ENCODE measurements around the gene PACSIN3. TPM values are rescaled to one million over a fixed set of nuclear protein-coding genes. Genes with fewer than 3 reads are reported as not detected.

The PACSIN3 gene
- total and polyA plus RNA-seq, 2 donors (not counting 3 experiments of a cell fraction or from before 2014, with no cell fraction given) = 15.2 to 27.2 TPM

DNA sequence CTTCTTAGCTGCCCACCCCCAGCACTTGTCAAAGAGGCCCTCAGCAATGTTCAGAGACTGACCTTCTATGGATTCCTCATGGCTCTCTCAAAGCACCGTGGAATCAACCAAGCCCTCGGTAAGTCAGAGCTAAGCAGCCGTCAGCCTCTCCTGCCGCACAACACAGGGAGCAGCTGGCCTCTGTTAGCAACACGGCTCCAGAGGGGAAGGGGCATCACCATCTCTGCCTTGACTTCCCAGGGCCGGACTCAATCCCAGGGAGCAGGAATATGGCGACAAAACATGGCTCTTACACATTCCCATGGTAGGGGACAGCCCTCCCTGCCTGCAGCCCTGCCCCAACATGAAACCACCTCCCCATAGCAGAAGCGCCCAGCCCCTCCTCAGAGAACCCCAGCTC, 28.4 kb downstream of the PACSIN3 start:
- CTCF ChIA-PET = interaction anchor here (0.6 to 0.8 kb wide), 2 partner anchors 11 to 197 kb away, joined by 3 read pairs; no protein-coding TSS in a partner anchor
- TF ChIP-seq, protein P1, sequence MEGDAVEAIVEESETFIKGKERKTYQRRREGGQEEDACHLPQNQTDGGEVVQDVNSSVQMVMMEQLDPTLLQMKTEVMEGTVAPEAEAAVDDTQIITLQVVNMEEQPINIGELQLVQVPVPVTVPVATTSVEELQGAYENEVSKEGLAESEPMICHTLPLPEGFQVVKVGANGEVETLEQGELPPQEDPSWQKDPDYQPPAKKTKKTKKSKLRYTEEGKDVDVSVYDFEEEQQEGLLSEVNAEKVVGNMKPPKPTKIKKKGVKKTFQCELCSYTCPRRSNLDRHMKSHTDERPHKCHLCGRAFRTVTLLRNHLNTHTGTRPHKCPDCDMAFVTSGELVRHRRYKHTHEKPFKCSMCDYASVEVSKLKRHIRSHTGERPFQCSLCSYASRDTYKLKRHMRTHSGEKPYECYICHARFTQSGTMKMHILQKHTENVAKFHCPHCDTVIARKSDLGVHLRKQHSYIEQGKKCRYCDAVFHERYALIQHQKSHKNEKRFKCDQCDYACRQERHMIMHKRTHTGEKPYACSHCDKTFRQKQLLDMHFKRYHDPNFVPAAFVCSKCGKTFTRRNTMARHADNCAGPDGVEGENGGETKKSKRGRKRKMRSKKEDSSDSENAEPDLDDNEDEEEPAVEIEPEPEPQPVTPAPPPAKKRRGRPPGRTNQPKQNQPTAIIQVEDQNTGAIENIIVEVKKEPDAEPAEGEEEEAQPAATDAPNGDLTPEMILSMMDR (IDR thresholded peaks at IDR 0.05; ENCODE audit: extremely low read depth in 1 of 2, insufficient read depth in 1 of 2, low read depth in 1 of 2, low read length in 2 of 2) = no peak
- TF ChIP-seq FOS (IDR thresholded peaks at IDR 0.05; ENCODE audit: borderline replicate concordance, insufficient read depth, low read length) = no peak
- TF ChIP-seq POLR2AphosphoS5 (IDR thresholded peaks at IDR 0.05; ENCODE audit: insufficient read depth, low read depth, low read length) = no peak
- TF ChIP-seq POLR2A (IDR thresholded peaks at IDR 0.05; ENCODE audit: low read depth, low read length) = no peak
- TF ChIP-seq EZH2 (IDR thresholded peaks at IDR 0.05; ENCODE audit: borderline replicate concordance, low read depth, low read length, severe bottlenecking) = no peak
- TF ChIP-seq, protein P2, sequence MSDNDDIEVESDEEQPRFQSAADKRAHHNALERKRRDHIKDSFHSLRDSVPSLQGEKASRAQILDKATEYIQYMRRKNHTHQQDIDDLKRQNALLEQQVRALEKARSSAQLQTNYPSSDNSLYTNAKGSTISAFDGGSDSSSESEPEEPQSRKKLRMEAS (IDR thresholded peaks at IDR 0.05; ENCODE audit: insufficient read depth, insufficient read length) = no peak
- no peak for TF ChIP-seq GATA2 (IDR thresholded peaks at IDR 0.05; ENCODE audit: insufficient read depth, insufficient read length, low read depth, low read length)
- no peak for TF ChIP-seq MYC (IDR thresholded peaks at IDR 0.05; ENCODE audit: low read depth, low read length)
- no peak for TF ChIP-seq JUN (IDR thresholded peaks at IDR 0.05; ENCODE audit: borderline replicate concordance, insufficient read depth, insufficient read length, low read depth)
- POLR2A ChIA-PET = interaction anchor here (0.7 kb wide), 1 partner anchor 10 kb away, joined by 3 read pairs; no protein-coding TSS in a partner anchor
- no peak for DNase-seq (ENCODE audit: low read depth, low spot score)
- no peak overlapping the region for H3K9ac ChIP-seq (replicated peaks; ENCODE audit: extremely low read depth, insufficient read depth, low read length)
- no peaks in the 10 kb centered on the region for H3K9me3 ChIP-seq (replicated peaks; ENCODE audit: control insufficient read depth, insufficient read depth, low read length)
- intact Hi-C loops (cut with micrococcal nuclease) (no loop called here), dilution Hi-C loops (cut with MboI; ENCODE audit: extremely low pct_ligation_motif_present, low sequenced_read_pairs) (no loop called here)
- no peaks in the 10 kb centered on the region for H4K20me1 ChIP-seq (replicated peaks; ENCODE audit: control insufficient read depth, extremely low read depth, insufficient read depth, low read length)
- H3K36me3 ChIP-seq (ENCODE audit: control insufficient read depth in 2 of 2, extremely low read depth in 1 of 2, insufficient read depth in 2 of 2, low read length in 2 of 2) = no peaks in the 10 kb centered on the region
- no peaks in the 10 kb centered on the region for H3K79me2 ChIP-seq (ENCODE audit: control insufficient read depth, insufficient read depth, low read length)
- no peaks in the 10 kb centered on the region for H3K4me1 ChIP-seq (ENCODE audit: control insufficient read depth, extremely low read depth, insufficient read depth, low read length)
- no peak overlapping the region for H3K4me3 ChIP-seq (replicated peaks in 1 of 3; ENCODE audit: insufficient read depth in 1 of 3, low read depth in 1 of 3, low read length in 3 of 3)
- H2AFZ ChIP-seq (ENCODE audit: low read depth, low read length) = no peak overlapping the region
- no peaks in the 10 kb centered on the region for H3K9me1 ChIP-seq (replicated peaks; ENCODE audit: control insufficient read depth, extremely low read depth, insufficient read depth, low read length)
- no peak overlapping the region for H3K4me2 ChIP-seq (ENCODE audit: insufficient read depth, low read length)
- H3K27ac ChIP-seq (ENCODE audit: insufficient read depth, low read depth, low read length) = no peak overlapping the region
- H3K27me3 ChIP-seq (ENCODE audit: control insufficient read depth in 2 of 2, insufficient read depth in 2 of 2, low read length in 2 of 2) = no peaks in the 10 kb centered on the region
- no TSS peak for BruUV-seq (replicated peaks)
- no peak for FAIRE-seq

Measured in endothelial cell of umbilical vein (primary cell).